ENCODE data around the gene KNOP1. TPM values are rescaled to one million over a fixed set of nuclear protein-coding genes. Genes with fewer than 3 reads are reported as not detected.

Gene KNOP1
- total and polyA plus RNA-seq, 2 donors (not counting 3 experiments of a cell fraction or from before 2014, with no cell fraction given): 6.7 to 33.5 TPM

- no peak overlapping the region for H3K27ac ChIP-seq (ENCODE audit: insufficient read depth, low read depth, low read length)
- H3K9me1 ChIP-seq (replicated peaks; ENCODE audit: control insufficient read depth, extremely low read depth, insufficient read depth, low read length): no peaks in the 10 kb centered on the region
- H3K9ac ChIP-seq (replicated peaks; ENCODE audit: extremely low read depth, insufficient read depth, low read length): no peak overlapping the region
- H3K4me3 ChIP-seq (replicated peaks in 1 of 3; ENCODE audit: insufficient read depth in 1 of 3, low read depth in 1 of 3, low read length in 3 of 3): no peak overlapping the region
- no TSS peak for BruUV-seq (replicated peaks)
- dilution Hi-C loops (cut with MboI; ENCODE audit: extremely low pct_ligation_motif_present, low sequenced_read_pairs): no loop called here
- no peak for TF ChIP-seq GATA2 (IDR thresholded peaks at IDR 0.05; ENCODE audit: insufficient read depth, insufficient read length, low read depth, low read length)
- no peak for TF ChIP-seq JUN (IDR thresholded peaks at IDR 0.05; ENCODE audit: borderline replicate concordance, insufficient read depth, insufficient read length, low read depth)
- TF ChIP-seq POLR2AphosphoS5 (IDR thresholded peaks at IDR 0.05; ENCODE audit: insufficient read depth, low read depth, low read length): no peak
- TF ChIP-seq FOS (IDR thresholded peaks at IDR 0.05; ENCODE audit: borderline replicate concordance, insufficient read depth, low read length): no peak
- TF ChIP-seq, protein P1, sequence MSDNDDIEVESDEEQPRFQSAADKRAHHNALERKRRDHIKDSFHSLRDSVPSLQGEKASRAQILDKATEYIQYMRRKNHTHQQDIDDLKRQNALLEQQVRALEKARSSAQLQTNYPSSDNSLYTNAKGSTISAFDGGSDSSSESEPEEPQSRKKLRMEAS (IDR thresholded peaks at IDR 0.05; ENCODE audit: insufficient read depth, insufficient read length): no peak
- no peak for TF ChIP-seq POLR2A (IDR thresholded peaks at IDR 0.05; ENCODE audit: low read depth, low read length)
- no peak for TF ChIP-seq CTCF (IDR thresholded peaks at IDR 0.05; ENCODE audit: extremely low read depth in 1 of 2, insufficient read depth in 1 of 2, low read depth in 1 of 2, low read length in 2 of 2)
- no peak for FAIRE-seq
- H3K79me2 ChIP-seq (ENCODE audit: control insufficient read depth, insufficient read depth, low read length): no peaks in the 10 kb centered on the region
- no peaks in the 10 kb centered on the region for H3K27me3 ChIP-seq (ENCODE audit: control insufficient read depth in 2 of 2, insufficient read depth in 2 of 2, low read length in 2 of 2)
- no peaks in the 10 kb centered on the region for H3K36me3 ChIP-seq (ENCODE audit: control insufficient read depth in 2 of 2, extremely low read depth in 1 of 2, insufficient read depth in 2 of 2, low read length in 2 of 2)
- ChIA-PET POLR2A (no interaction called here), CTCF (no interaction called here)
- H4K20me1 ChIP-seq (replicated peaks; ENCODE audit: control insufficient read depth, extremely low read depth, insufficient read depth, low read length): no peaks in the 10 kb centered on the region
- H2AFZ ChIP-seq (ENCODE audit: low read depth, low read length): no peak overlapping the region
- no peaks in the 10 kb centered on the region for H3K4me1 ChIP-seq (ENCODE audit: control insufficient read depth, extremely low read depth, insufficient read depth, low read length)
- H3K9me3 ChIP-seq (replicated peaks; ENCODE audit: control insufficient read depth, insufficient read depth, low read length): no peaks in the 10 kb centered on the region
- H3K4me2 ChIP-seq (ENCODE audit: insufficient read depth, low read length): no peak overlapping the region
- intact Hi-C loops (cut with micrococcal nuclease): no loop called here
- no peak for DNase-seq (ENCODE audit: low read depth, low spot score)
Measured at GRCh38 chr16:19733551-19733950, 15.5 kb upstream of the KNOP1 start.

Measured in endothelial cell of umbilical vein (primary cell).